ENCODE measurements around the gene ALOXE3.
"Not testable (repeated sequence)": the region's sequence is repeated elsewhere in the genome, so short reads cannot be mapped to it uniquely, and the experiment has no call there.

Gene ALOXE3

GRCh38 chr17:8063761-8064534 is 54.4 kb downstream of the ALOXE3 start:
- DNase-seq, result no peak
- no peak overlapping the region for H2AK5ac ChIP-seq (ENCODE audit: low read length)
- no peak overlapping the region for H2BK5ac ChIP-seq (ENCODE audit: low read depth, low read length, poor library complexity)
- no peak overlapping the region for H2BK12ac ChIP-seq (ENCODE audit: low read length)
- no peak overlapping the region for H4K12ac ChIP-seq (ENCODE audit: low read depth, low read length)
- no peaks in the 10 kb centered on the region for H3K36me3 ChIP-seq (ENCODE audit: control insufficient read depth in 1 of 2, insufficient read depth in 2 of 2, low read length in 2 of 2)
- H3K23ac ChIP-seq (ENCODE audit: low read length), result no peak overlapping the region
- no peak overlapping the region for H3K18ac ChIP-seq (ENCODE audit: low read length)
- no peak overlapping the region for H3K14ac ChIP-seq (ENCODE audit: low read length)
- no peak overlapping the region for H3K9ac ChIP-seq (ENCODE audit: low read length)
- H3K79me1 ChIP-seq (ENCODE audit: low read length), result no peaks in the 10 kb centered on the region
- no peak overlapping the region for H3K4ac ChIP-seq (ENCODE audit: low read depth, low read length)
- H3K9me3 ChIP-seq (ENCODE audit: insufficient read depth, low read depth, low read length), result peaks cover 1% of the 10 kb centered on the region
- H4K8ac ChIP-seq (ENCODE audit: low read depth, low read length), result no peak overlapping the region
- H3K27ac ChIP-seq (ENCODE audit: low read depth, low read length), result no peak overlapping the region
- peaks cover 25% of the 10 kb centered on the region for H3K27me3 ChIP-seq (ENCODE audit: insufficient read depth, low read length)
- H3K4me1 ChIP-seq (ENCODE audit: control insufficient read depth in 1 of 2, insufficient read depth in 2 of 2, low read length in 2 of 2), result no peaks in the 10 kb centered on the region
- no peak overlapping the region for H2AFZ ChIP-seq (ENCODE audit: insufficient read depth, low read length, poor library complexity)
- H3K4me2 ChIP-seq (ENCODE audit: low read length), result no peak overlapping the region
- no peak overlapping the region for H4K91ac ChIP-seq (ENCODE audit: low read depth, low read length)
- H2BK120ac ChIP-seq (ENCODE audit: insufficient read depth, low read length, poor library complexity), result no peak overlapping the region
- no peaks in the 10 kb centered on the region for H3K79me2 ChIP-seq (ENCODE audit: control insufficient read depth, insufficient read depth, low read length, poor library complexity)
- no peak overlapping the region for H3K4me3 ChIP-seq (ENCODE audit: low read depth, low read length)
- WGBS (ENCODE audit: extremely low coverage, insufficient coverage, insufficient read length), result no CpG with 5 or more reads among the region's 28 CpGs

GRCh38 chr17:8062807-8063483 is 55.4 kb downstream of the ALOXE3 start:
- H3K27me3 ChIP-seq (ENCODE audit: insufficient read depth, low read length), result peaks cover 25% of the 10 kb centered on the region
- no peak overlapping the region for H3K23ac ChIP-seq (ENCODE audit: low read length)
- no peaks in the 10 kb centered on the region for H3K79me2 ChIP-seq (ENCODE audit: control insufficient read depth, insufficient read depth, low read length, poor library complexity)
- no peak overlapping the region for H2BK5ac ChIP-seq (ENCODE audit: low read depth, low read length, poor library complexity)
- H3K36me3 ChIP-seq (ENCODE audit: control insufficient read depth in 1 of 2, insufficient read depth in 2 of 2, low read length in 2 of 2), result no peaks in the 10 kb centered on the region
- no peak overlapping the region for H4K8ac ChIP-seq (ENCODE audit: low read depth, low read length)
- no peaks in the 10 kb centered on the region for H3K79me1 ChIP-seq (ENCODE audit: low read length)
- H3K14ac ChIP-seq (ENCODE audit: low read length), result no peak overlapping the region
- no peak overlapping the region for H4K91ac ChIP-seq (ENCODE audit: low read depth, low read length)
- H2BK120ac ChIP-seq (ENCODE audit: insufficient read depth, low read length, poor library complexity), result no peak overlapping the region
- no peaks in the 10 kb centered on the region for H3K4me1 ChIP-seq (ENCODE audit: control insufficient read depth in 1 of 2, insufficient read depth in 2 of 2, low read length in 2 of 2)
- no peak overlapping the region for H3K18ac ChIP-seq (ENCODE audit: low read length)
- peaks cover 1% of the 10 kb centered on the region for H3K9me3 ChIP-seq (ENCODE audit: insufficient read depth, low read depth, low read length)
- DNase-seq, result no peak
- H3K4me2 ChIP-seq (ENCODE audit: low read length), result peak overlapping the region; percentile 13
- H3K4me3 ChIP-seq (ENCODE audit: low read depth, low read length), result no peak overlapping the region
- no peak overlapping the region for H2AK5ac ChIP-seq (ENCODE audit: low read length)
- no peak overlapping the region for H3K9ac ChIP-seq (ENCODE audit: low read length)
- H3K4ac ChIP-seq (ENCODE audit: low read depth, low read length), result no peak overlapping the region
- no peak overlapping the region for H2AFZ ChIP-seq (ENCODE audit: insufficient read depth, low read length, poor library complexity)
- H3K27ac ChIP-seq (ENCODE audit: low read depth, low read length), result no peak overlapping the region
- no CpG with 5 or more reads among the region's 15 CpGs for WGBS (ENCODE audit: extremely low coverage, insufficient coverage, insufficient read length)
- H4K12ac ChIP-seq (ENCODE audit: low read depth, low read length), result no peak overlapping the region
- H2BK12ac ChIP-seq (ENCODE audit: low read length), result no peak overlapping the region

DNA sequence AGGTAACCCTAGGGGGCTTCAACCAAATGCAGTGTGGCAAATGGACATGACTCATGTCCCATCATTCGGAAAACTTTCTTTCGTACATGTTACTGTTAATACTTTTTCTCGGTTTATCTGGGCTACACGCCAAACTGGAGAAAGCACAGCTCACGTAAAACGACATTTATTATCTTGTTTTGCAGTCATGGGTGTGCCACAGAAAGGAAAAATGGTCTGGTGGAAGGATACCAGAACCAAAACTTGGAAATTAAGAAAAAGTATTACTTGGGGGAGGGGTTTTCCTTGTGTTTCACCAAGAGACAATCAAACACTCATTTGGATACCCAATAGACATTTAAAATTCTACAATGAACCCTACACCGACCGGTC is 55.9 kb downstream of the ALOXE3 start:
- H4K12ac ChIP-seq (ENCODE audit: low read depth, low read length), result no peak overlapping the region
- no peaks in the 10 kb centered on the region for H3K36me3 ChIP-seq (ENCODE audit: control insufficient read depth in 1 of 2, insufficient read depth in 2 of 2, low read length in 2 of 2)
- H2AFZ ChIP-seq (ENCODE audit: insufficient read depth, low read length, poor library complexity), result no peak overlapping the region
- no peak overlapping the region for H3K14ac ChIP-seq (ENCODE audit: low read length)
- no peak for DNase-seq
- H3K79me2 ChIP-seq (ENCODE audit: control insufficient read depth, insufficient read depth, low read length, poor library complexity), result no peaks in the 10 kb centered on the region
- H3K4me2 ChIP-seq (ENCODE audit: low read length), result no peak overlapping the region
- no peak overlapping the region for H4K91ac ChIP-seq (ENCODE audit: low read depth, low read length)
- H3K4me3 ChIP-seq (ENCODE audit: low read depth, low read length), result no peak overlapping the region
- H3K27me3 ChIP-seq (ENCODE audit: insufficient read depth, low read length), result peaks cover 25% of the 10 kb centered on the region
- no peak overlapping the region for H2BK12ac ChIP-seq (ENCODE audit: low read length)
- H3K79me1 ChIP-seq (ENCODE audit: low read length), result no peaks in the 10 kb centered on the region
- H3K23ac ChIP-seq (ENCODE audit: low read length), result no peak overlapping the region
- WGBS (ENCODE audit: extremely low coverage, insufficient coverage, insufficient read length), result no CpG with 5 or more reads among the region's 8 CpGs
- H3K4ac ChIP-seq (ENCODE audit: low read depth, low read length), result no peak overlapping the region
- no peak overlapping the region for H3K27ac ChIP-seq (ENCODE audit: low read depth, low read length)
- H4K8ac ChIP-seq (ENCODE audit: low read depth, low read length), result no peak overlapping the region
- H3K4me1 ChIP-seq (ENCODE audit: control insufficient read depth in 1 of 2, insufficient read depth in 2 of 2, low read length in 2 of 2), result no peaks in the 10 kb centered on the region
- H2BK120ac ChIP-seq (ENCODE audit: insufficient read depth, low read length, poor library complexity), result no peak overlapping the region
- no peak overlapping the region for H2AK5ac ChIP-seq (ENCODE audit: low read length)
- H3K18ac ChIP-seq (ENCODE audit: low read length), result no peak overlapping the region
- no peak overlapping the region for H2BK5ac ChIP-seq (ENCODE audit: low read depth, low read length, poor library complexity)
- H3K9me3 ChIP-seq (ENCODE audit: insufficient read depth, low read depth, low read length), result peaks cover 1% of the 10 kb centered on the region
- no peak overlapping the region for H3K9ac ChIP-seq (ENCODE audit: low read length)

DNA sequence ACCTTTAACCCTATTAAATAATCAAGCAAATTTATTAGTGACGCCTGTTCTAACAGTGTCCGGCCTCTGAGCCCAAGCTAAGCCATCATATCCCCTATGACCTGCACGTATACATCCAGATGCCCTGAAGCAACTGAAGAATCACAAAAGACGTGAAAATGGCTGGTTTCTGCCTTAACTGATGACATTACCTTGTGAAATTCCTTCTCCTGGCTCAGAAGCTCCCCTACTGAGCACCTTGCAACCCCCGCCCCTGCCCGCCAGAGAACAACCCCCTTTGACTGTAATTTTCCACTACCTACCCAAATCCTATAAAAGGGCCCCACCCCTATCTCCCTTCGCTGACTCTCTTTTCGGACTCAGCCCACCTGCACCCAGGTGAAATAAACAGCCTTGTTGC is 56.5 kb downstream of the ALOXE3 start:
- not testable (repeated sequence) for H4K12ac ChIP-seq (ENCODE audit: low read depth, low read length); H3K9me3 ChIP-seq (ENCODE audit: insufficient read depth, low read depth, low read length); H2AK5ac ChIP-seq (ENCODE audit: low read length); H3K27ac ChIP-seq (ENCODE audit: low read depth, low read length); H2BK5ac ChIP-seq (ENCODE audit: low read depth, low read length, poor library complexity); H3K79me2 ChIP-seq (ENCODE audit: control insufficient read depth, insufficient read depth, low read length, poor library complexity); H3K4me3 ChIP-seq (ENCODE audit: low read depth, low read length); H4K8ac ChIP-seq (ENCODE audit: low read depth, low read length); H3K4ac ChIP-seq (ENCODE audit: low read depth, low read length); H3K18ac ChIP-seq (ENCODE audit: low read length); H2BK12ac ChIP-seq (ENCODE audit: low read length); H3K36me3 ChIP-seq (ENCODE audit: control insufficient read depth in 1 of 2, insufficient read depth in 2 of 2, low read length in 2 of 2); H2BK120ac ChIP-seq (ENCODE audit: insufficient read depth, low read length, poor library complexity); H3K79me1 ChIP-seq (ENCODE audit: low read length); H4K91ac ChIP-seq (ENCODE audit: low read depth, low read length); H3K14ac ChIP-seq (ENCODE audit: low read length); H3K4me2 ChIP-seq (ENCODE audit: low read length); H2AFZ ChIP-seq (ENCODE audit: insufficient read depth, low read length, poor library complexity); H3K23ac ChIP-seq (ENCODE audit: low read length); DNase-seq; H3K9ac ChIP-seq (ENCODE audit: low read length); H3K4me1 ChIP-seq (ENCODE audit: control insufficient read depth in 1 of 2, insufficient read depth in 2 of 2, low read length in 2 of 2)
- peaks cover 23% of the 10 kb centered on the region for H3K27me3 ChIP-seq (ENCODE audit: insufficient read depth, low read length)
- WGBS (ENCODE audit: extremely low coverage, insufficient coverage, insufficient read length), result no CpG with 5 or more reads among the region's 8 CpGs

Data from trophoblast cell (in vitro differentiated cells and primary cell).